GM15510 (cell line): ENCODE measurements around the gene SPATA31A1.
"Not testable (repeated sequence)": the region's sequence is repeated elsewhere in the genome, so short reads cannot be mapped to it uniquely, and the experiment has no call there.

ENCODE experiments used
- POLR2A ChIP-seq: IDR thresholded peaks from 3 replicates; pipeline ENCODE4 v1.6.1; 2011; ENCODE audit warnings: borderline replicate concordance; ENCODE audit not compliant: insufficient read length; ENCODE audit errors: extremely low read depth

The SPATA31A1 gene

DNA sequence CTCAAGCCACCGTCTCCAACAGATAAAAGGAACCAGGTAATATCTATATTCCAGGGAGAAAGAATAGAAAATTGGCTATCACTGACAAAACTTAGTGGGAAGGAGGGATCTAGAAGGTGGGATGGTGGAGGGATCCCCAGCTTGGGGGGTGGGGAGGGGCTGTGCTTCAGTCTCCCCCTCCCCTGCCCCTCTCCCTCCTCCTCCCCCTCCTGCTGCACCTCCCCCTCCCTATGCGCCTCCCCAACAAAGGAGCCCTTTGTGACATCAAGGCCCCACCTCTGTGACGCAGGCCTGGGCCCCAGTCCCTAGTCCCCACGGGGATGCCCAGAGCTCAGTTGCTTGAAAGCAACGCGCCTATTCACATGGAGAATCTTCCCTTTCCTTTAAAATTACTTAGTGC is at the start of gene SPATA31A1:
SPATA31A1 (plus strand) TSS at position 301 of the 400 bp plus-strand sequence; CDS start at position 363, 62 bp downstream.
- TF ChIP-seq POLR2A = not testable (repeated sequence)
